Measurements from ENCODE around the gene SLC4A3. TPM values are rescaled to one million over a fixed set of nuclear protein-coding genes. Genes with fewer than 3 reads are reported as not detected.

SLC4A3 gene
- polyA plus RNA-seq, 1 of the 3 experiments (the other 2 are of a cell fraction), result 12.3 TPM

DNA sequence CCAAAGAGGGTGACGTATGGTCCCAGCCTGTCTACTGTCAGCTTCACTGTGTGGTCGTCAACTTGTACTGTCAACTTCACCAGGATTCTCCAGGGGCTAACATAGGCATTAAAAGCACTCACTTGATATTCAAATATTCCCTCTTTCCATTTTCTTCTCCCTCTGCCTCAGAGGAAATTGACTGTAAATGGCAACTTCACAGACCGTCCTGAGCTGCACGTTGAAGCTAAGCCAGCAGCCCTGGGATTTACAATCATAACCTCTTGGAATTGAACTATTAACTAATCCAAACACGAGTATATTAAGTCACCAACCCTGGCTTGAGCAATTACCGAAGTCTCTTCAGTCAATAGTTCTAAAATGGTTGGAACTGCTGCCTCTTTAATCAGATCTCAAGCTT, 38.5 kb downstream of the SLC4A3 start:
- no peaks in the 10 kb centered on the region for H3K9me2 ChIP-seq
- no peaks in the 10 kb centered on the region for H3K36me3 ChIP-seq (replicated peaks in 1 of 2; ENCODE audit: control insufficient read depth in 1 of 2, insufficient read depth in 2 of 2, low read length in 1 of 2)
- peaks cover 17% of the 10 kb centered on the region; the same call in 1 of the 2 replicates for H3K27me3 ChIP-seq (ENCODE audit: insufficient read depth)
- no peak for DNase-seq
- H3K4me2 ChIP-seq, result no peak overlapping the region
- no peak overlapping the region for H3K4me3 ChIP-seq (ENCODE audit: low read depth in 2 of 2, low read length in 1 of 2)
- CTCF ChIA-PET, result no interaction called here
- no peak overlapping the region for H3K9ac ChIP-seq
- H2AFZ ChIP-seq (ENCODE audit: low read depth), result no peak overlapping the region
- no peaks in the 10 kb centered on the region for H3F3A ChIP-seq (replicated peaks; ENCODE audit: insufficient read depth)
- POLR2A ChIA-PET, result no interaction called here
- H3K4me1 ChIP-seq (ENCODE audit: control insufficient read depth in 1 of 2, insufficient read depth in 2 of 2, low read depth in 1 of 2, low read length in 1 of 2), result no peaks in the 10 kb centered on the region
- TF ChIP-seq MEF2A (IDR thresholded peaks at IDR 0.05; ENCODE audit: borderline replicate concordance, low read depth) (no peak), TEAD4 (IDR thresholded peaks at IDR 0.05; ENCODE audit: borderline replicate concordance, insufficient read depth) (no peak), POLR2AphosphoS5 (IDR thresholded peaks at IDR 0.05; ENCODE audit: low read depth, low read length) (no peak), GATA2 (CRISPR knock-in tag; IDR thresholded peaks at IDR 0.05) (no peak), FOXM1 (IDR thresholded peaks at IDR 0.05; ENCODE audit: low read depth) (no peak), TCF12 (IDR thresholded peaks at IDR 0.05) (no peak)
- TF ChIP-seq, protein P1, sequence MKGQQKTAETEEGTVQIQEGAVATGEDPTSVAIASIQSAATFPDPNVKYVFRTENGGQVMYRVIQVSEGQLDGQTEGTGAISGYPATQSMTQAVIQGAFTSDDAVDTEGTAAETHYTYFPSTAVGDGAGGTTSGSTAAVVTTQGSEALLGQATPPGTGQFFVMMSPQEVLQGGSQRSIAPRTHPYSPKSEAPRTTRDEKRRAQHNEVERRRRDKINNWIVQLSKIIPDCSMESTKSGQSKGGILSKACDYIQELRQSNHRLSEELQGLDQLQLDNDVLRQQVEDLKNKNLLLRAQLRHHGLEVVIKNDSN (IDR thresholded peaks at IDR 0.05; ENCODE audit: borderline replicate concordance, low read depth), result no peak
- TF ChIP-seq, protein P2, sequence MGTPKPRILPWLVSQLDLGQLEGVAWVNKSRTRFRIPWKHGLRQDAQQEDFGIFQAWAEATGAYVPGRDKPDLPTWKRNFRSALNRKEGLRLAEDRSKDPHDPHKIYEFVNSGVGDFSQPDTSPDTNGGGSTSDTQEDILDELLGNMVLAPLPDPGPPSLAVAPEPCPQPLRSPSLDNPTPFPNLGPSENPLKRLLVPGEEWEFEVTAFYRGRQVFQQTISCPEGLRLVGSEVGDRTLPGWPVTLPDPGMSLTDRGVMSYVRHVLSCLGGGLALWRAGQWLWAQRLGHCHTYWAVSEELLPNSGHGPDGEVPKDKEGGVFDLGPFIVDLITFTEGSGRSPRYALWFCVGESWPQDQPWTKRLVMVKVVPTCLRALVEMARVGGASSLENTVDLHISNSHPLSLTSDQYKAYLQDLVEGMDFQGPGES (IDR thresholded peaks at IDR 0.05; ENCODE audit: low read depth, low read length), result no peak
- TF ChIP-seq, protein P3, sequence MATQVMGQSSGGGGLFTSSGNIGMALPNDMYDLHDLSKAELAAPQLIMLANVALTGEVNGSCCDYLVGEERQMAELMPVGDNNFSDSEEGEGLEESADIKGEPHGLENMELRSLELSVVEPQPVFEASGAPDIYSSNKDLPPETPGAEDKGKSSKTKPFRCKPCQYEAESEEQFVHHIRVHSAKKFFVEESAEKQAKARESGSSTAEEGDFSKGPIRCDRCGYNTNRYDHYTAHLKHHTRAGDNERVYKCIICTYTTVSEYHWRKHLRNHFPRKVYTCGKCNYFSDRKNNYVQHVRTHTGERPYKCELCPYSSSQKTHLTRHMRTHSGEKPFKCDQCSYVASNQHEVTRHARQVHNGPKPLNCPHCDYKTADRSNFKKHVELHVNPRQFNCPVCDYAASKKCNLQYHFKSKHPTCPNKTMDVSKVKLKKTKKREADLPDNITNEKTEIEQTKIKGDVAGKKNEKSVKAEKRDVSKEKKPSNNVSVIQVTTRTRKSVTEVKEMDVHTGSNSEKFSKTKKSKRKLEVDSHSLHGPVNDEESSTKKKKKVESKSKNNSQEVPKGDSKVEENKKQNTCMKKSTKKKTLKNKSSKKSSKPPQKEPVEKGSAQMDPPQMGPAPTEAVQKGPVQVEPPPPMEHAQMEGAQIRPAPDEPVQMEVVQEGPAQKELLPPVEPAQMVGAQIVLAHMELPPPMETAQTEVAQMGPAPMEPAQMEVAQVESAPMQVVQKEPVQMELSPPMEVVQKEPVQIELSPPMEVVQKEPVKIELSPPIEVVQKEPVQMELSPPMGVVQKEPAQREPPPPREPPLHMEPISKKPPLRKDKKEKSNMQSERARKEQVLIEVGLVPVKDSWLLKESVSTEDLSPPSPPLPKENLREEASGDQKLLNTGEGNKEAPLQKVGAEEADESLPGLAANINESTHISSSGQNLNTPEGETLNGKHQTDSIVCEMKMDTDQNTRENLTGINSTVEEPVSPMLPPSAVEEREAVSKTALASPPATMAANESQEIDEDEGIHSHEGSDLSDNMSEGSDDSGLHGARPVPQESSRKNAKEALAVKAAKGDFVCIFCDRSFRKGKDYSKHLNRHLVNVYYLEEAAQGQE (IDR thresholded peaks at IDR 0.05; ENCODE audit: low read depth, low read length), result no peak
- H4K20me1 ChIP-seq (ENCODE audit: insufficient read depth), result no peaks in the 10 kb centered on the region
- no peak overlapping the region for H3K27ac ChIP-seq (ENCODE audit: low read depth in 2 of 2, low read length in 1 of 2)
- no peaks in the 10 kb centered on the region for H3K79me2 ChIP-seq (ENCODE audit: insufficient read depth)
- no peaks in the 10 kb centered on the region for H3K9me3 ChIP-seq
- WGBS (ENCODE audit: low lambda C conversion rate), result 52% methylated on average over 6 of the region's 6 CpGs

DNA sequence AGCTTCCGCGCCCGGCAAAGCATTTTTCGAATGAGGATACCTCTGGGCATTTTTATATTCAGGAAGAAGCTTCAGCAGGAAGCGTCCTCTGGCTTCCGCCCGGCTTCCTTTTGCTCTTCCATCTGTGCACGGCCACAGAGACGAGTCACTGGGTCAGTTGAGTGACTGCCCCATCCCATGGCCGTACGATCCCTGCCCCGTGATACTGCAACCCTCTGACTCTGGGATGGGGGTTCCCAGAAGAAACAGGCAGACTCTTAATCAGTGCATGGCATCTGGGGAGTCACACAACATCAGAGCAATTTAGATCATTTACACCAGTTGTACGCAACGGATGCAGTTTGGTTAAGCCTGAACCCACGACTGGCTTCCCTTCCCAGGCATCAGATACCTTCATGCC, 40.9 kb downstream of the SLC4A3 start:
- Histone ChIP-seq H3K9me2 (no peaks in the 10 kb centered on the region), H3K4me3 (ENCODE audit: low read depth in 2 of 2, low read length in 1 of 2) (no peak overlapping the region), H2AFZ (ENCODE audit: low read depth) (no peak overlapping the region), H3K27me3 (ENCODE audit: insufficient read depth) (peaks cover 36% of the 10 kb centered on the region), H4K20me1 (ENCODE audit: insufficient read depth) (no peaks in the 10 kb centered on the region), H3K9me3 (no peaks in the 10 kb centered on the region), H3K9ac (no peak overlapping the region), H3F3A (replicated peaks; ENCODE audit: insufficient read depth) (no peaks in the 10 kb centered on the region), H3K36me3 (replicated peaks in 1 of 2; ENCODE audit: control insufficient read depth in 1 of 2, insufficient read depth in 2 of 2, low read length in 1 of 2) (no peaks in the 10 kb centered on the region), H3K4me2 (no peak overlapping the region), H3K4me1 (ENCODE audit: control insufficient read depth in 1 of 2, insufficient read depth in 2 of 2, low read depth in 1 of 2, low read length in 1 of 2) (no peaks in the 10 kb centered on the region), H3K79me2 (ENCODE audit: insufficient read depth) (no peaks in the 10 kb centered on the region), H3K27ac (ENCODE audit: low read depth in 2 of 2, low read length in 1 of 2) (no peak overlapping the region)
- ChIA-PET POLR2A (interaction anchor here (0.6 kb wide), 1 partner anchor 434 kb away, joined by 3 read pairs; no protein-coding TSS in a partner anchor), CTCF (interaction anchor here (2.7 kb wide), 1 partner anchor 21 kb away, joined by 12 read pairs; no protein-coding TSS in a partner anchor)
- TF ChIP-seq CHD2 (IDR thresholded peaks at IDR 0.05; ENCODE audit: low read length, partially characterized antibody), result no peak
- TF ChIP-seq ELF1 (IDR thresholded peaks at IDR 0.05), result no peak
- no peak for DNase-seq
- WGBS (ENCODE audit: low lambda C conversion rate), result 70% methylated on average over 15 of the region's 15 CpGs
